Astrocyte (in vitro differentiated cells and primary cell): ENCODE data around the gene CD207.

Experiments
- EZH2 ChIP-seq: IDR thresholded peaks from 2 replicates; pipeline ENCODE4 v1.6.1; 2012; ENCODE audit warnings: mild to moderate bottlenecking, low read length, inconsistent platforms; ENCODE audit not compliant: insufficient read depth
- TF ChIP-seq, protein P1 (sequence below): IDR thresholded peaks from 2 replicates; pipeline ENCODE4 v1.5.1; 2011; ENCODE audit warnings: low read depth, mild to moderate bottlenecking, inconsistent platforms, low read length, moderate library complexity; ENCODE audit not compliant: insufficient read depth

DNA sequence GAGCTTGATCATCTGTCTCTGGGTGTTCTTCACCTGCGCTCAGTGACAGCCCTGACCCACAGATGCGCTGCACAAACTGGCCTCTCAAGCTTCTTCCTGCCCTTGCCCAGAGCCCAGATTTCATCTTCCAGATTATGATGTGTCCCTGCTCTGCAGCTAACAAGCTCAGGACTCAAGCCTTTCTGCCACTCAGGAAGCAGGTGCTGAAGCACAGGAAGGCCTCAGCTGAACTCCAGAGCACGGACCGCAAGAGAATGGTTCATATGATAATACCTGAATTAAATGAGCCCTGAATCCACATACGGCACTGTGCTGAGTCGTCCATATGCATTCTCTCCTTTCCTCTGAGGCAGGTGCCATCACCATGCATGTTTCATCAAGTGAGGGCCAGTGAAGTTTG is 3.8 kb downstream of the CD207 start:
- TF ChIP-seq, protein P1, sequence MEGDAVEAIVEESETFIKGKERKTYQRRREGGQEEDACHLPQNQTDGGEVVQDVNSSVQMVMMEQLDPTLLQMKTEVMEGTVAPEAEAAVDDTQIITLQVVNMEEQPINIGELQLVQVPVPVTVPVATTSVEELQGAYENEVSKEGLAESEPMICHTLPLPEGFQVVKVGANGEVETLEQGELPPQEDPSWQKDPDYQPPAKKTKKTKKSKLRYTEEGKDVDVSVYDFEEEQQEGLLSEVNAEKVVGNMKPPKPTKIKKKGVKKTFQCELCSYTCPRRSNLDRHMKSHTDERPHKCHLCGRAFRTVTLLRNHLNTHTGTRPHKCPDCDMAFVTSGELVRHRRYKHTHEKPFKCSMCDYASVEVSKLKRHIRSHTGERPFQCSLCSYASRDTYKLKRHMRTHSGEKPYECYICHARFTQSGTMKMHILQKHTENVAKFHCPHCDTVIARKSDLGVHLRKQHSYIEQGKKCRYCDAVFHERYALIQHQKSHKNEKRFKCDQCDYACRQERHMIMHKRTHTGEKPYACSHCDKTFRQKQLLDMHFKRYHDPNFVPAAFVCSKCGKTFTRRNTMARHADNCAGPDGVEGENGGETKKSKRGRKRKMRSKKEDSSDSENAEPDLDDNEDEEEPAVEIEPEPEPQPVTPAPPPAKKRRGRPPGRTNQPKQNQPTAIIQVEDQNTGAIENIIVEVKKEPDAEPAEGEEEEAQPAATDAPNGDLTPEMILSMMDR: no peak
- no peak for TF ChIP-seq EZH2
